Temporal lobe (tissue), 1 donor: ENCODE data around the gene B3GALT6. TPM values are rescaled to one million over a fixed set of nuclear protein-coding genes. Genes with fewer than 3 reads are reported as not detected.

Experiments
- total RNA-seq: library from RNA; depleted of rRNA; stranded (reverse); fragments of >200 nt; gene quantifications from one replicate; pipeline ENCODE4 v1.2.3, GENCODE V29; 2014

B3GALT6 gene
- total RNA-seq, 1 donor from 2014 or later = 17.7 TPM

Other genes starting within 250 kb of the B3GALT6 start
- 20.7 TPM for gene HES4, start 232.1 kb upstream of the B3GALT6 start, total RNA-seq
- gene ISG15, start 218.7 kb upstream of the B3GALT6 start, total RNA-seq = 3.4 TPM
- gene AGRN, start 212.1 kb upstream of the B3GALT6 start, total RNA-seq = 63.9 TPM
- not detected for gene RNF223, start 157.9 kb upstream of the B3GALT6 start, total RNA-seq
- 6.4 TPM for gene C1orf159, start 116.1 kb upstream of the B3GALT6 start, total RNA-seq
- gene TTLL10, start 58.4 kb upstream of the B3GALT6 start, total RNA-seq = not detected
- gene TNFRSF18, start 25.6 kb upstream of the B3GALT6 start, total RNA-seq = not detected
- not detected for gene TNFRSF4, start 18.1 kb upstream of the B3GALT6 start, total RNA-seq
- 23.8 TPM for gene SDF4, start 236 bp upstream of the B3GALT6 start, total RNA-seq
- gene C1QTNF12, start 14.5 kb downstream of the B3GALT6 start, total RNA-seq = 0.25 TPM
- 28.3 TPM for gene UBE2J2, start 41.6 kb downstream of the B3GALT6 start, total RNA-seq
- gene SCNN1D, start 48.2 kb downstream of the B3GALT6 start, total RNA-seq = 2.2 TPM
- 74.0 TPM for gene ACAP3, start 75.7 kb downstream of the B3GALT6 start, total RNA-seq
- gene PUSL1, start 76.4 kb downstream of the B3GALT6 start, total RNA-seq = 8.6 TPM
- gene INTS11, start 92.4 kb downstream of the B3GALT6 start, total RNA-seq = 38.4 TPM
- gene CPTP, start 92.6 kb downstream of the B3GALT6 start, total RNA-seq = 10.6 TPM
- gene TAS1R3, start 99.0 kb downstream of the B3GALT6 start, total RNA-seq = 0.49 TPM
- 43.3 TPM for gene DVL1, start 117.2 kb downstream of the B3GALT6 start, total RNA-seq
- gene MXRA8, start 126.3 kb downstream of the B3GALT6 start, total RNA-seq = 11.3 TPM
- 35.4 TPM for gene AURKAIP1, start 143.0 kb downstream of the B3GALT6 start, total RNA-seq
- 86.1 TPM for gene CCNL2, start 167.1 kb downstream of the B3GALT6 start, total RNA-seq
- gene MRPL20, start 175.1 kb downstream of the B3GALT6 start, total RNA-seq = 38.1 TPM
- 0.49 TPM for gene ANKRD65, start 189.0 kb downstream of the B3GALT6 start, total RNA-seq
- 6.4 TPM for gene VWA1, start 203.5 kb downstream of the B3GALT6 start, total RNA-seq
- 0.49 TPM for gene ATAD3C, start 217.5 kb downstream of the B3GALT6 start, total RNA-seq
- 10.8 TPM for gene ATAD3B, start 239.5 kb downstream of the B3GALT6 start, total RNA-seq